Anterior cingulate cortex (tissue), 58 donors: ENCODE data around the gene GCDH.

Experiments used
- DNase-seq, 58 donors: peaks; one replicate each; lab custom pipeline; 2025; lab: John Stamatoyannopoulos, UW

The GCDH gene

DNA sequence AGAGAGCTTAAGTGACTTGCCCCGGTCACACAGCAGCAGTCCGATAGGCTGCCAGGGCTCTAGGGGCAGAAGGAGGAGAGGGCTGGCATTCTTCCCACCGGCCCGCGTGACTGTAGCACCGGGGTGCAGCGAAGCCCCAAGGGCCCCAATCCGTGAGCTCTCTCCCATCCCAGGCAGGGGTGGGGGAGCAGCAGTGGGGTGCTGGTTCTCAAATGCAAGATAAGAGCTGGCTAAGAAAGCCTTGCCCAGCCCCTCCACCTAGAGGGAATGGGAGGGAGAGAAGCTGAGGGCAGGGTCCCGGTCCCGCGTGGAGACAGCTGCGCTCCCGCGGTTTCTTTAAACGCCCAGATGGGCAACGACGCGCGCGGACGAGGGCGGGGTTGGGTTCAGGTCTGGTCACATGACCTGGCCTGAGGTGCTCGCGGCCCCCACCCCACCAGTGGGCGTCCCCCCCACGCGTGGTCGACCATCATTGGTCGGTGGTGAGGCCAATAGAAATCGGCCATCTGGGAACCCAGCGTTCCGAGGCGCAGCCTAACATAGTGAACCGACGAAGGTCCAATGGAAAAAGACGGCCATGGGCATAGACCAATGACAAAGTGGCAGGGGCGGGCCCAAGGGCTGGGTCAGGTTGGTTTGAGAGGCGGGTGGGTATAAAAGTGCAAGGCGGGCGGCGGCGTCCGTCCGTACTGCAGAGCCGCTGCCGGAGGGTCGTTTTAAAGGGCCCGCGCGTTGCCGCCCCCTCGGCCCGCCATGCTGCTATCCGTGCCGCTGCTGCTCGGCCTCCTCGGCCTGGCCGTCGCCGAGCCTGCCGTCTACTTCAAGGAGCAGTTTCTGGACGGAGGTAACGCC, 47.2 kb downstream of the GCDH start, which contains the start of gene CALR:
CALR (plus strand) TSS at position 683 of the 852 bp plus-strand sequence; CDS start at position 754, 71 bp downstream.
- peak; percentile 88 to 100 (median 99) for DNase-seq

DNA sequence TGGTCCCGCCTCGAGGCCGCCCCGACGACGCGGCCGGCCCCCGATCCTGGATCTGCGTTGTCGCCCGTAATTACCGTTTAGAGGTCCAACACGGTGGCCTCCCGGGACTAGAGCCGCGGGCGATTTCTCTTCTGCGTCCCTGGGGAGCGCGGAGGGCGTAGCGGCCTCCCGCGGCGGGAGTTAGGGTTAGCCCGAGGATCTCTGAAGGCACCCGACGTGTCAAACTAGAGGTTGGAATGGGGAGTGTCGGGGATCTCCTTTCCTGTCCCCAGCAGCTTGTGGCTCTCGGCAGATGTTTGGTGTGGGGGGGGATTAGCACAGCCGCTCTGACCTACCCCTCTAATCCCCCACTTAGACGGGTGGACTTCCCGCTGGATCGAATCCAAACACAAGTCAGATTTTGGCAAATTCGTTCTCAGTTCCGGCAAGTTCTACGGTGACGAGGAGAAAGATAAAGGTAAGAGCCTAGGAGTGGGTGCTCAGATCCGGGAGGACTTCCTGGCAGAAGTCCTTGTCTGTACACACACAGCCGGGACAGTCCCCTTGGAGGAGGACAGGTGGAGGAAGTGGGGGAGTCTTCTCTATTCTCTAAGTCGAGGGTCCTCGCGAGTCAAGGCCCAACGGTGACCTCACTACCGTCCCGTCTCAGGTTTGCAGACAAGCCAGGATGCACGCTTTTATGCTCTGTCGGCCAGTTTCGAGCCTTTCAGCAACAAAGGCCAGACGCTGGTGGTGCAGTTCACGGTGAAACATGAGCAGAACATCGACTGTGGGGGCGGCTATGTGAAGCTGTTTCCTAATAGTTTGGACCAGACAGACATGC, 48.0 kb downstream of the GCDH start:
- DNase-seq: peak in 4 of 58 donors; percentile 17 to 43 (median 32)

- DNase-seq: no peak
Measured at GRCh38 chr19:12939975-12940423, 49.0 kb downstream of the GCDH start.

DNA sequence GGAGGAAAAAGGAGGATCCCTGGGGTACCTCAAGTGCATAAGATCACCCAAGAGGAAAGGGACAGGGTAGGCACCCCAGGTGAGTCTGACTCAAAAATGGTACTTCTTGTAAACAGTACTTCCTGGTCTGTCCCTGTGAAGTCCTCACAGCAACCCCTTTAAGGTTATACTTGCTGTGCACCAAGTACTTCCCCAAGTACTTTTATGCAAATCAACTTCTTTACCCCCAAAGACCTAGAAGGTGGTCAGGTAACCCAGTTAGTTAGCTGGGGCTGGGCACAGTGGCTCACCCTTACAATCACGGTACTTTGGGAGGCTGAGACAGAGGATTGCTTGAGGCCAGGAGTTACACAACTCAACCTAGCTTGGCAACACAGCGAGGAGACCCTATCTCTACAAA, 49.9 kb downstream of the GCDH start:
- no peak for DNase-seq

DNA sequence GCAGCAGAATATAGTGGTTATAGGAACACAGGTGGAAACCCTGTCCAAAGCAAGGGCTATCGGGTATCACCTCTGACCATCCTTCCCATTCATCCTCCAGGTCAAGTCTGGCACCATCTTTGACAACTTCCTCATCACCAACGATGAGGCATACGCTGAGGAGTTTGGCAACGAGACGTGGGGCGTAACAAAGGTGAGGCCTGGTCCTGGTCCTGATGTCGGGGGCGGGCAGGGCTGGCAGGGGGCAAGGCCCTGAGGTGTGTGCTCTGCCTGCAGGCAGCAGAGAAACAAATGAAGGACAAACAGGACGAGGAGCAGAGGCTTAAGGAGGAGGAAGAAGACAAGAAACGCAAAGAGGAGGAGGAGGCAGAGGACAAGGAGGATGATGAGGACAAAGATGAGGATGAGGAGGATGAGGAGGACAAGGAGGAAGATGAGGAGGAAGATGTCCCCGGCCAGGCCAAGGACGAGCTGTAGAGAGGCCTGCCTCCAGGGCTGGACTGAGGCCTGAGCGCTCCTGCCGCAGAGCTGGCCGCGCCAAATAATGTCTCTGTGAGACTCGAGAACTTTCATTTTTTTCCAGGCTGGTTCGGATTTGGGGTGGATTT, 52.6 kb downstream of the GCDH start:
- no peak for DNase-seq

- DNase-seq: no peak
Measured at GRCh38 chr19:12944104-12944674, 53.2 kb downstream of the GCDH start.

- DNase-seq: peak; percentile 38 to 93 (median 87)
Measured at GRCh38 chr19:12945479-12946091, 54.6 kb downstream of the GCDH start, which contains the start of gene RAD23A. RAD23A (plus strand) TSS chr19:12945862; CDS start chr19:12945949, 87 bp downstream.

GRCh38 chr19:12946092-12946721, 55.2 kb downstream of the GCDH start:
- DNase-seq: peak in 12 of 58 donors; percentile 27 to 79 (median 46)

- DNase-seq: no peak
Measured at GRCh38 chr19:12946731-12947496, 56.0 kb downstream of the GCDH start.

- peak in 2 of 58 donors; percentile 9 for DNase-seq
Measured at GRCh38 chr19:12947702-12948611, 57.0 kb downstream of the GCDH start.

- DNase-seq: no peak
Measured at GRCh38 chr19:12948612-12949362, 57.8 kb downstream of the GCDH start.
